ENCODE results near the gene RTN4RL2. TPM values are rescaled to one million over a fixed set of nuclear protein-coding genes. Genes with fewer than 3 reads are reported as not detected.

Gene RTN4RL2
- total and polyA plus RNA-seq, 2 donors (not counting 3 experiments of a cell fraction or from before 2014, with no cell fraction given): 0.35 to 1.3 TPM

- no TSS peak for BruUV-seq (replicated peaks)
- Histone ChIP-seq H3K36me3 (ENCODE audit: control insufficient read depth in 2 of 2, extremely low read depth in 1 of 2, insufficient read depth in 2 of 2, low read length in 2 of 2) (peaks cover under 1 to 2% of the 10 kb centered on the region in 2 experiments), H3K79me2 (ENCODE audit: control insufficient read depth, insufficient read depth, low read length) (no peaks in the 10 kb centered on the region), H3K4me1 (ENCODE audit: control insufficient read depth, extremely low read depth, insufficient read depth, low read length) (no peaks in the 10 kb centered on the region), H2AFZ (ENCODE audit: low read depth, low read length) (no peak overlapping the region), H3K9me1 (replicated peaks; ENCODE audit: control insufficient read depth, extremely low read depth, insufficient read depth, low read length) (no peaks in the 10 kb centered on the region), H3K9ac (replicated peaks; ENCODE audit: extremely low read depth, insufficient read depth, low read length) (no peak overlapping the region), H3K4me3 (replicated peaks in 1 of 3; ENCODE audit: insufficient read depth in 1 of 3, low read depth in 1 of 3, low read length in 3 of 3) (no peak overlapping the region), H4K20me1 (replicated peaks; ENCODE audit: control insufficient read depth, extremely low read depth, insufficient read depth, low read length) (no peaks in the 10 kb centered on the region), H3K4me2 (ENCODE audit: insufficient read depth, low read length) (no peak overlapping the region), H3K27ac (ENCODE audit: insufficient read depth, low read depth, low read length) (no peak overlapping the region), H3K9me3 (replicated peaks; ENCODE audit: control insufficient read depth, insufficient read depth, low read length) (no peaks in the 10 kb centered on the region), H3K27me3 (ENCODE audit: control insufficient read depth in 2 of 2, insufficient read depth in 2 of 2, low read length in 2 of 2) (no peaks in the 10 kb centered on the region)
- ChIA-PET CTCF (interaction anchor here (0.8 to 10.9 kb wide), 5 partner anchors 8 to 178 kb away, joined by 3 to 316 read pairs (median 9); partner anchors contain the start of gene SLC43A1), POLR2A (no interaction called here)
- no peak for TF ChIP-seq FOS (IDR thresholded peaks at IDR 0.05; ENCODE audit: borderline replicate concordance, insufficient read depth, low read length)
- no peak for TF ChIP-seq JUN (IDR thresholded peaks at IDR 0.05; ENCODE audit: borderline replicate concordance, insufficient read depth, insufficient read length, low read depth)
- no peak for TF ChIP-seq GATA2 (IDR thresholded peaks at IDR 0.05; ENCODE audit: insufficient read depth, insufficient read length, low read depth, low read length)
- TF ChIP-seq MYC (IDR thresholded peaks at IDR 0.05; ENCODE audit: low read depth, low read length): no peak
- no peak for TF ChIP-seq MAX (IDR thresholded peaks at IDR 0.05; ENCODE audit: insufficient read depth, insufficient read length)
- TF ChIP-seq CTCF (IDR thresholded peaks at IDR 0.05; ENCODE audit: extremely low read depth in 1 of 2, insufficient read depth in 1 of 2, low read depth in 1 of 2, low read length in 2 of 2): no peak
- no peak for TF ChIP-seq POLR2AphosphoS5 (IDR thresholded peaks at IDR 0.05; ENCODE audit: insufficient read depth, low read depth, low read length)
- TF ChIP-seq EZH2 (IDR thresholded peaks at IDR 0.05; ENCODE audit: borderline replicate concordance, low read depth, low read length, severe bottlenecking): no peak
- no peak for TF ChIP-seq POLR2A (IDR thresholded peaks at IDR 0.05; ENCODE audit: low read depth, low read length)
- FAIRE-seq: no peak
- dilution Hi-C loops (cut with MboI; ENCODE audit: extremely low pct_ligation_motif_present, low sequenced_read_pairs) (no loop called here), intact Hi-C loops (cut with micrococcal nuclease) (no loop called here)
- no peak for DNase-seq (ENCODE audit: low read depth, low spot score)
Measured at GRCh38 chr11:57523419-57523818, 63.1 kb downstream of the RTN4RL2 start.

Small RNA genes lying within 50 kb of the gene (small RNA-seq; reads per million reads assigned to genes)
- gene RNA5SP341 (ENCODE audit: insufficient read depth, insufficient read length, low read depth, low replicate concordance): not detected

Other genes starting within 250 kb of the RTN4RL2 start
- 0.09 and 0.38 TPM in 2 replicates for gene APLNR, start 223.3 kb upstream of the RTN4RL2 start, total RNA-seq
- gene APLNR, start 223.3 kb upstream of the RTN4RL2 start, polyA plus RNA-seq: 0.03 and 0.04 TPM in 2 replicates
- 93.6 and 111 TPM in 2 replicates for gene TNKS1BP1, start 135.6 kb upstream of the RTN4RL2 start, total RNA-seq
- 48.9 and 54.6 TPM in 2 replicates for gene TNKS1BP1, start 135.6 kb upstream of the RTN4RL2 start, polyA plus RNA-seq
- 140 and 146 TPM in 2 replicates for gene SSRP1, start 124.6 kb upstream of the RTN4RL2 start, total RNA-seq
- 123 and 130 TPM in 2 replicates for gene SSRP1, start 124.6 kb upstream of the RTN4RL2 start, polyA plus RNA-seq
- gene P2RX3, start 122.2 kb upstream of the RTN4RL2 start, total RNA-seq: not detected in 2 replicates
- not detected in 2 replicates for gene P2RX3, start 122.2 kb upstream of the RTN4RL2 start, polyA plus RNA-seq
- gene PRG3, start 79.4 kb upstream of the RTN4RL2 start, total RNA-seq: not detected in 2 replicates
- not detected in 2 replicates for gene PRG3, start 79.4 kb upstream of the RTN4RL2 start, polyA plus RNA-seq
- gene PRG2, start 69.9 kb upstream of the RTN4RL2 start, total RNA-seq: 0.42 and 0.55 TPM in 2 replicates
- 0.08 and 0.48 TPM in 2 replicates for gene PRG2, start 69.9 kb upstream of the RTN4RL2 start, polyA plus RNA-seq
- 68.9 and 89.4 TPM in 2 replicates for gene SLC43A3, start 33.4 kb upstream of the RTN4RL2 start, total RNA-seq
- 104 and 124 TPM in 2 replicates for gene SLC43A3, start 33.4 kb upstream of the RTN4RL2 start, polyA plus RNA-seq
- 11.3 and 13.7 TPM in 2 replicates for gene SLC43A1, start 55.2 kb downstream of the RTN4RL2 start, total RNA-seq
- 19.5 and 22.7 TPM in 2 replicates for gene SLC43A1, start 55.2 kb downstream of the RTN4RL2 start, polyA plus RNA-seq
- 64.2 and 105 TPM in 2 replicates for gene TIMM10, start 70.2 kb downstream of the RTN4RL2 start, total RNA-seq
- 109 and 128 TPM in 2 replicates for gene TIMM10, start 70.2 kb downstream of the RTN4RL2 start, polyA plus RNA-seq
- not detected in 2 replicates for gene SMTNL1, start 77.1 kb downstream of the RTN4RL2 start, total RNA-seq
- not detected in 2 replicates for gene SMTNL1, start 77.1 kb downstream of the RTN4RL2 start, polyA plus RNA-seq
- 10.8 and 22.3 TPM in 2 replicates for gene UBE2L6, start 107.1 kb downstream of the RTN4RL2 start, total RNA-seq
- 25.2 and 31.2 TPM in 2 replicates for gene UBE2L6, start 107.1 kb downstream of the RTN4RL2 start, polyA plus RNA-seq
- not detected in 2 replicates for gene SERPING1, start 137.2 kb downstream of the RTN4RL2 start, total RNA-seq
- gene SERPING1, start 137.2 kb downstream of the RTN4RL2 start, polyA plus RNA-seq: 0.30 TPM in 1 of 2 replicates, not detected in the other
- 0.24 and 0.30 TPM in 2 replicates for gene YPEL4, start 189.4 kb downstream of the RTN4RL2 start, total RNA-seq
- 0.03 and 0.06 TPM in 2 replicates for gene YPEL4, start 189.4 kb downstream of the RTN4RL2 start, polyA plus RNA-seq
- gene CLP1, start 197.2 kb downstream of the RTN4RL2 start, total RNA-seq: 17.9 and 20.9 TPM in 2 replicates
- gene CLP1, start 197.2 kb downstream of the RTN4RL2 start, polyA plus RNA-seq: 19.4 and 20.8 TPM in 2 replicates
- gene ZDHHC5, start 207.6 kb downstream of the RTN4RL2 start, total RNA-seq: 67.4 and 74.0 TPM in 2 replicates
- gene ZDHHC5, start 207.6 kb downstream of the RTN4RL2 start, polyA plus RNA-seq: 52.9 and 61.1 TPM in 2 replicates

All from endothelial cell of umbilical vein (primary cell).